OCI-LY3 (cell line): Measurements from ENCODE around the gene RRM2.

Experiments
- EZH2phosphoT487 ChIP-seq: fragments of 200-600 bp; shearing (Covaris generic); IDR thresholded peaks from 2 replicates; pipeline ENCODE4 v1.6.1; 2018; ENCODE audit warnings: antibody characterized with exemption, mixed run types, low read depth
- TF ChIP-seq, protein P1 (sequence below): fragments of 200-600, 300-600 bp; sonication (generic); IDR thresholded peaks from 2 replicates; pipeline ENCODE4 v1.5.1; 2014; ENCODE audit warnings: antibody characterized with exemption, low read length, low read depth

GRCh38 chr2:10120877-10121574 is 1.5 kb upstream of the RRM2 start:
- TF ChIP-seq, protein P1, sequence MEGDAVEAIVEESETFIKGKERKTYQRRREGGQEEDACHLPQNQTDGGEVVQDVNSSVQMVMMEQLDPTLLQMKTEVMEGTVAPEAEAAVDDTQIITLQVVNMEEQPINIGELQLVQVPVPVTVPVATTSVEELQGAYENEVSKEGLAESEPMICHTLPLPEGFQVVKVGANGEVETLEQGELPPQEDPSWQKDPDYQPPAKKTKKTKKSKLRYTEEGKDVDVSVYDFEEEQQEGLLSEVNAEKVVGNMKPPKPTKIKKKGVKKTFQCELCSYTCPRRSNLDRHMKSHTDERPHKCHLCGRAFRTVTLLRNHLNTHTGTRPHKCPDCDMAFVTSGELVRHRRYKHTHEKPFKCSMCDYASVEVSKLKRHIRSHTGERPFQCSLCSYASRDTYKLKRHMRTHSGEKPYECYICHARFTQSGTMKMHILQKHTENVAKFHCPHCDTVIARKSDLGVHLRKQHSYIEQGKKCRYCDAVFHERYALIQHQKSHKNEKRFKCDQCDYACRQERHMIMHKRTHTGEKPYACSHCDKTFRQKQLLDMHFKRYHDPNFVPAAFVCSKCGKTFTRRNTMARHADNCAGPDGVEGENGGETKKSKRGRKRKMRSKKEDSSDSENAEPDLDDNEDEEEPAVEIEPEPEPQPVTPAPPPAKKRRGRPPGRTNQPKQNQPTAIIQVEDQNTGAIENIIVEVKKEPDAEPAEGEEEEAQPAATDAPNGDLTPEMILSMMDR = no peak
- no peak for TF ChIP-seq EZH2phosphoT487
